NCI-H460 (cell line): ENCODE data around the gene STXBP2. TPM values are rescaled to one million over a fixed set of nuclear protein-coding genes. Genes with fewer than 3 reads are reported as not detected.

Experiments used
- DNase-seq: peaks from one replicate; pipeline ENCODE4 v3.0.0-alpha.2; 2016; ENCODE audit warnings: low read depth; ENCODE audit errors: extremely low read depth
- total RNA-seq: library from RNA; depleted of rRNA; stranded (reverse); fragments of >200 nt; shearing (Covaris generic); gene quantifications from 2 replicates; pipeline ENCODE4 v1.2.3, GENCODE V29; 2014

Gene STXBP2
- total RNA-seq, 1 experiment from 2014 or later, result 18.9 TPM

GRCh38 chr19:7677669-7678311, 40.9 kb downstream of the STXBP2 start:
- no peak for DNase-seq

GRCh38 chr19:7678971-7679751, 42.3 kb downstream of the STXBP2 start:
- DNase-seq, result no peak

GRCh38 chr19:7679771-7680605, 43.1 kb downstream of the STXBP2 start:
- no peak for DNase-seq

GRCh38 chr19:7680606-7681339, 43.9 kb downstream of the STXBP2 start, which contains the start of gene TRAPPC5:
Gene TRAPPC5, plus strand, starts transcription at chr19:7680833. Its CDS starts 1,421 bp downstream, at chr19:7682254.
- peak; percentile 66 for DNase-seq

- DNase-seq, result peak; percentile 72
Measured at GRCh38 chr19:7681340-7682174, 44.6 kb downstream of the STXBP2 start.

- no peak for DNase-seq
Measured at GRCh38 chr19:7682175-7682855, 45.4 kb downstream of the STXBP2 start.

- no peak for DNase-seq
Measured at GRCh38 chr19:7685546-7686445, 48.9 kb downstream of the STXBP2 start.

- no peak for DNase-seq
Measured at GRCh38 chr19:7687177-7687576, 50.3 kb downstream of the STXBP2 start.

GRCh38 chr19:7689165-7689564, 52.3 kb downstream of the STXBP2 start:
- DNase-seq, result no peak

- DNase-seq, result no peak
Measured at GRCh38 chr19:7690779-7691258, 53.9 kb downstream of the STXBP2 start.

- DNase-seq, result no peak
Measured at GRCh38 chr19:7691497-7691896, 54.6 kb downstream of the STXBP2 start.

- DNase-seq, result no peak
Measured at GRCh38 chr19:7692417-7693088, 55.6 kb downstream of the STXBP2 start.

- no peak for DNase-seq
Measured at GRCh38 chr19:7694499-7694898, 57.6 kb downstream of the STXBP2 start.
